GM12801 (cell line): ENCODE data around the gene WNT4.

Experiments
- CTCF ChIP-seq: IDR thresholded peaks from one replicate; pipeline ENCODE4 v1.5.1; 2011; ENCODE audit warnings: control low read depth; ENCODE audit not compliant: insufficient read length; ENCODE audit errors: extremely low read depth

Gene WNT4

GRCh38 chr1:22104865-22105437 lies 37.9 kb downstream of the WNT4 start:
- TF ChIP-seq CTCF = no peak

DNA sequence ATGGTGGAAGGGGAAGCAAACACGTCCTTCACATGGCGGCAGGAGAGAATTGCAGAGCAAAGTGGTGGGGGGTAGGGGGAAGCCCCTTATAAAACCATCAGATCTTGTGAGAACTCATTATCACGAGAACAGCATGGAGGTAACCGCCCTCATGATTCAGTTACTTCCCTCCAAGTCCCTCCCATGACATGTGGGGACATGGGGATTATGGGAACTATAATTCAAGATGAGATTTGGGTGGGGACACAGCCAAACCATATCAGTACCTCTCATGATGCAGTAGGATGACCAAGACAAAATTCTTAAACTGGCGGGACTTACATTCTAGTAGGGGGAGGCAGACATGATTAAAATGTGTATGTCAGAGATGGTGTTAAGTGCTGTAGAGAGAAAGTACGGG lies 38.8 kb downstream of the WNT4 start:
- TF ChIP-seq CTCF = no peak

- TF ChIP-seq CTCF = no peak
Measured at GRCh38 chr1:22102746-22103145, 40.2 kb downstream of the WNT4 start.

GRCh38 chr1:22101995-22102394 lies 40.9 kb downstream of the WNT4 start:
- no peak for TF ChIP-seq CTCF

DNA sequence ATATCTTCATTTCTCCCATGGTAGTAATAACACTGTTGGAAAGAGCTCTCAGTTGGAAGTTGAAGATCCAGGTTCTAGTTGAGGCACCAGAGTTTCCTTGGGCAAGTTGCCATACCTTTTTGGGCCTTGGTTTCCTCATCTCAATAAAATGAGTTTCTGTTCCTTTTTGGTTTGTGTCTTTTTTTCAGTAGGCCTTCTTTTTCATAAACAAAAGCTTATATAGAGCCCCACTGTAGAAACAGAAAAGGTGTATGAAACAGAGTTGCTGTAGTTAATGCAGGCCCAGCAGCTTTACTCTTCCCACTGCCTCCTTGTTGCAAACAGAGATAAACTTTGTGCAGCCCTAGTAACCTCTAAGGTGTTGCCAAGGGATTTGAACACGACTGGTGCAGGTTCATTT lies 41.7 kb downstream of the WNT4 start:
- no peak for TF ChIP-seq CTCF

- no peak for TF ChIP-seq CTCF
Measured at GRCh38 chr1:22100168-22100567, 42.7 kb downstream of the WNT4 start.

DNA sequence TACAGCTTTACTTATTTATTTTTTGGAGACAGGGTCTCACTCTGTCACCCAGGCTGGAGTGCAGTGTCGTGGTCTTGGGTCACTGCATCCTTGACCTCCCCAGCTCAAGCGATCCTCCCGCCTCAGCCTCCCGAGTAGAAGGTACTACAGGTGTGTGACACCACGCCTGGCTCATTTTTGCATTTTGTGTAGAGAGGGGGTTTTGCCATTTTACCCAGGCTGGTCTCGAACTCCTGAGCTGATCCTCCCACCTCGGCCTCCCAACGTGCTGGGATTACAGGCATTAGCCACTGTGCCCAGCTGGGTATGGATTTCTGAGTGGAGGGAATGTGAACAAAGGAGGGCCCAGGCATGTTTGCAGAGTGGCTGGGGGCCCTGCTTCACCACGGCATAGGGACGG lies 44.1 kb downstream of the WNT4 start:
- TF ChIP-seq CTCF = no peak

- TF ChIP-seq CTCF = no peak
Measured at GRCh38 chr1:22096463-22096862, 46.4 kb downstream of the WNT4 start.
